ENCODE results near the gene KEL. TPM values are rescaled to one million over a fixed set of nuclear protein-coding genes. Genes with fewer than 3 reads are reported as not detected.

KEL gene
- total RNA-seq, 1 donor from 2014 or later = 1.5 TPM

DNA sequence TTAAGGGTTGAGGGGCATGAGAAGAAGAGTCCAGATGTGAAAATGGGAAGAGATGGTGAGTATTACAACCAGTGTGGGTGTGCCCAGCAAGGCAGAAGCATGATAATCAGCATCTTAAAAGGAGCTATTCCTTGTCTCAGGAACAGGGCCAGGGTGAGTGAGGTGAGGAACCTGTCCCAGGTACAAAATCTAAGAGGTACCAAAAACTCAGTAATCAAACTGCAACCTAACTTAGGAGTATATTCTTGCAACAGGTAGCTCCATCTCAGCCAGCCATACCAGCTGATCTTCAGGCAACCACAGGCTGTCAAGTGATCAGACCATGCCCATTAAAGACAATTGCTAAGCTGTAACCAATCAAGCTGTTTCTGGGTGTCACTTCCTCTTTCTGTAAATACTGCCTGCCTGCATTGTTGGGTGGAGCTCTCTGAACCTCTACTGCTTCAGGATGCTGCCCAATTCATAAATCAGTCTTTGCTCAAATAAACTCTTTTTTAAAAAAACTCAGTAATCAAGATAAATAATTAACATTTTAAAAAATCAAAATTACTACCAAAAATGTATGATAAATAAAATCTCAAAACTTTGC is 7.4 kb downstream of the KEL start:
- H3K27ac Mint-ChIP-seq (ENCODE audit: unreplicated experiment) = no peak overlapping the region
- H3K4me1 Mint-ChIP-seq (ENCODE audit: unreplicated experiment) = no peaks in the 10 kb centered on the region

DNA sequence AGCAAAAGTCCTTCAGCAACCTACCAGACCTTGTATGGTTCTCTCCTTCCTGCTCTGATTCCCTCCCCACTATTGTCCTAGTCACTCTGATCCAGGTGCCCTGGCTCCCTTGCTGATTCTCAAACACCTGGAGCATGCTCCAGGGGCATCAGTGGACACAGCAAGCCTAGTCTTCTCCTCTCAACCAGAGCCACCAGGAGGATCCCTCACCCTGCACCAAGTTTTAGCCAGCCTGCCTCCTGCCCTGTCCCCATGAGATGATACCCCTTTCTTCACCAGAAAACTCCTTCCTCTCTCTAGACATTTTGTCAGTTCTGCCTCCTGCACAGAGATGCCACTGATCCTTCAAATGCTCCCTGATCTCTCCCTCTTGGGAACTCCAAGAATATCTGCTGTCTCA is 11.9 kb downstream of the KEL start:
- Mint-ChIP-seq H3K27me3 (ENCODE audit: unreplicated experiment) (no peaks in the 10 kb centered on the region), H3K9me3 (ENCODE audit: unreplicated experiment) (peaks cover 7% of the 10 kb centered on the region), H3K4me1 (ENCODE audit: unreplicated experiment) (no peaks in the 10 kb centered on the region), H3K36me3 (ENCODE audit: unreplicated experiment) (no peaks in the 10 kb centered on the region), H3K4me3 (ENCODE audit: unreplicated experiment) (no peak overlapping the region), H3K27ac (ENCODE audit: unreplicated experiment) (no peak overlapping the region)
- peak; percentile 63 for DNase-seq (ENCODE audit: extremely low spot score, unreplicated experiment)
- TF ChIP-seq, protein P1, sequence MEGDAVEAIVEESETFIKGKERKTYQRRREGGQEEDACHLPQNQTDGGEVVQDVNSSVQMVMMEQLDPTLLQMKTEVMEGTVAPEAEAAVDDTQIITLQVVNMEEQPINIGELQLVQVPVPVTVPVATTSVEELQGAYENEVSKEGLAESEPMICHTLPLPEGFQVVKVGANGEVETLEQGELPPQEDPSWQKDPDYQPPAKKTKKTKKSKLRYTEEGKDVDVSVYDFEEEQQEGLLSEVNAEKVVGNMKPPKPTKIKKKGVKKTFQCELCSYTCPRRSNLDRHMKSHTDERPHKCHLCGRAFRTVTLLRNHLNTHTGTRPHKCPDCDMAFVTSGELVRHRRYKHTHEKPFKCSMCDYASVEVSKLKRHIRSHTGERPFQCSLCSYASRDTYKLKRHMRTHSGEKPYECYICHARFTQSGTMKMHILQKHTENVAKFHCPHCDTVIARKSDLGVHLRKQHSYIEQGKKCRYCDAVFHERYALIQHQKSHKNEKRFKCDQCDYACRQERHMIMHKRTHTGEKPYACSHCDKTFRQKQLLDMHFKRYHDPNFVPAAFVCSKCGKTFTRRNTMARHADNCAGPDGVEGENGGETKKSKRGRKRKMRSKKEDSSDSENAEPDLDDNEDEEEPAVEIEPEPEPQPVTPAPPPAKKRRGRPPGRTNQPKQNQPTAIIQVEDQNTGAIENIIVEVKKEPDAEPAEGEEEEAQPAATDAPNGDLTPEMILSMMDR (IDR thresholded peaks at IDR 0.05) = no peak

More for the DNA sequence above, 7.4 kb downstream of the KEL start:
- peaks cover 14% of the 10 kb centered on the region for H3K9me3 Mint-ChIP-seq (ENCODE audit: unreplicated experiment)
- no peak for DNase-seq (ENCODE audit: extremely low spot score, unreplicated experiment)
- no peaks in the 10 kb centered on the region for H3K27me3 Mint-ChIP-seq (ENCODE audit: unreplicated experiment)
- TF ChIP-seq, protein P1 (IDR thresholded peaks at IDR 0.05) = no peak
- no peaks in the 10 kb centered on the region for H3K36me3 Mint-ChIP-seq (ENCODE audit: unreplicated experiment)
- H3K4me3 Mint-ChIP-seq (ENCODE audit: unreplicated experiment) = no peak overlapping the region

DNA sequence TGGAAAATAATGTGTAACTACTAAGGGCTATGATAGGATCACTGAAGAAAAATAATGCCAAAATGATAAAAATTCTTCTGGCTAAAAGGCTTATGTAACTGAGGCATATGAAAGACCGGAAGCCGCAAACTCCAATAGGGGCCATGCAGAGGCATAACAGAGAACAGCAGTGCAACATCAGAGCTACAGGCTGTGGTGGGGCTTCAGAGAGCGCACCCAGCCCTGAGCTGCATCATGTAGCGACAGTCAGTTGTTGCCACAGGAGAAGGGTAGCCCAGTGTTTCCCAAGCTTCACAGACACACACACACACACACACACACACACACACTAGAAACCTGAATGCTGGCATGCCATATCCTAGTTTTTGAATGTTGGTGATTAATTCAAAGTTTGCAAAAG is 13.6 kb downstream of the KEL start:
- Mint-ChIP-seq H3K27me3 (ENCODE audit: unreplicated experiment) (no peaks in the 10 kb centered on the region), H3K4me1 (ENCODE audit: unreplicated experiment) (no peaks in the 10 kb centered on the region), H3K36me3 (ENCODE audit: unreplicated experiment) (no peaks in the 10 kb centered on the region), H3K4me3 (ENCODE audit: unreplicated experiment) (no peak overlapping the region), H3K9me3 (ENCODE audit: unreplicated experiment) (peaks cover 3% of the 10 kb centered on the region), H3K27ac (ENCODE audit: unreplicated experiment) (no peak overlapping the region)
- TF ChIP-seq, protein P1 (IDR thresholded peaks at IDR 0.05) = no peak
- DNase-seq (ENCODE audit: extremely low spot score, unreplicated experiment) = no peak

DNA sequence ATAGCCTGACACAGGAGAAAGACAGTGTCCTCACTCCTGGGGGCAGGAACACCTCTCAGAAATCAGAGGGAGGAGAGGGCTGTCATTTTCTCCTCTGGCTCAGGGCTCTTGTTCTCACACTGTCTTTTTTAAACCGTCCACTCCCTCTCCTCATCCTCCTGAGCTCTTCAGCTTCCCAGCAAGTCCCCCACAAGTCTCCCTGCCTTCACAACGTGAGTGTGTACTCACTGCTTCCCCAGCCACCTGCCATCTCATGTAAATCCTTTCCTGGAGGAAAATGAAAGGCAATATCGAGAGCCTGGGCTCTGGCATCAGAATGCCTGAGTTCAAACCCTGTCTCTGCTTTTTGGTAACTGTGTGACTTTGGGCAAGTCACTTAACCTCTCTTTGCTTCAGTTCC is 17.2 kb downstream of the KEL start:
- no peaks in the 10 kb centered on the region for H3K27me3 Mint-ChIP-seq (ENCODE audit: unreplicated experiment)
- no peak overlapping the region for H3K4me3 Mint-ChIP-seq (ENCODE audit: unreplicated experiment)
- no peaks in the 10 kb centered on the region for H3K4me1 Mint-ChIP-seq (ENCODE audit: unreplicated experiment)
- H3K36me3 Mint-ChIP-seq (ENCODE audit: unreplicated experiment) = no peaks in the 10 kb centered on the region
- H3K27ac Mint-ChIP-seq (ENCODE audit: unreplicated experiment) = no peak overlapping the region
- H3K9me3 Mint-ChIP-seq (ENCODE audit: unreplicated experiment) = peaks cover 3% of the 10 kb centered on the region
- TF ChIP-seq, protein P1 (IDR thresholded peaks at IDR 0.05) = no peak
- DNase-seq (ENCODE audit: extremely low spot score, unreplicated experiment) = no peak

DNA sequence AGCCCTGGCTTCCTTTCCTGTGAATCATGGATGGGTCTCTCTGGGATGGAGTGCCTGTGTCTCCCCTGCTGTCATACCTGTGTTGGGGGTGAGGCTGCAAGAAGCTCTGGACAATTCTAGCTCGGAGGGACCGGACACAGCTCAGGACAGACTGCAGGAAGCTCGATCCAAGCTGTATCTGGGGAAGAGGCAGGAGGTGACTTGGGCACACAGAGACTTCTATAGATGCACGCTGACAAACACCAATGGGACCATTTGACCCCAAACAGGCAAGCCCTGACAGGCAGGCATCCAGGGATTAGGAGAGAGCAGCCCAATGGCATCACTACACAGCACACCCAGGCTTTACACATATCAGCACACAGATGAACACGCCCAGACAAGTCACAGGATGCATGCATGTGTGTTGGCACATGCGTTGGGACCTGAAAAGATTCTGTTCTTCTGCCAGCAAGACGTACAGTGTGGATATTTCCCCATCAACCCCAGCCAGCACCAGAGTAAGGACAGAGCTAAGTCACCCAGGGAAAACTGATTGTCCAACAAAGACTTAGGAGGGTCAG is 18.4 kb downstream of the KEL start:
- Mint-ChIP-seq H3K36me3 (ENCODE audit: unreplicated experiment) (no peaks in the 10 kb centered on the region), H3K9me3 (ENCODE audit: unreplicated experiment) (peaks cover 3% of the 10 kb centered on the region), H3K4me1 (ENCODE audit: unreplicated experiment) (no peaks in the 10 kb centered on the region), H3K27me3 (ENCODE audit: unreplicated experiment) (no peaks in the 10 kb centered on the region), H3K27ac (ENCODE audit: unreplicated experiment) (no peak overlapping the region), H3K4me3 (ENCODE audit: unreplicated experiment) (no peak overlapping the region)
- TF ChIP-seq, protein P1 (IDR thresholded peaks at IDR 0.05) = no peak
- DNase-seq (ENCODE audit: extremely low spot score, unreplicated experiment) = no peak
